Activated CD8-positive, alpha-beta memory T cell treated with anti-CD3 and anti-CD28 coated beads, Interleukin-2, amount 50 U/mL, for 4 hours (primary cell): ENCODE results near the gene SCFD2.
"Not testable (repeated sequence)": the region's sequence is repeated elsewhere in the genome, so short reads cannot be mapped to it uniquely, and the experiment has no call there.

Experiments
- DNase-seq: peaks from one replicate; pipeline ENCODE4 v3.0.0-alpha.2; 2020

SCFD2 gene

GRCh38 chr4:53236624-53237023, 129.2 kb downstream of the SCFD2 start:
- DNase-seq, result not testable (repeated sequence)

GRCh38 chr4:53235547-53235946, 130.3 kb downstream of the SCFD2 start:
- DNase-seq, result no peak

- no peak for DNase-seq
These were observed 131.2 kb downstream of the SCFD2 start for GRCh38 chr4:53234669-53235068.

- no peak for DNase-seq
These were observed 131.8 kb downstream of the SCFD2 start for GRCh38 chr4:53234111-53234510.

- no peak for DNase-seq
These were observed 132.6 kb downstream of the SCFD2 start for GRCh38 chr4:53233114-53233795.

- no peak for DNase-seq
These were observed 133.5 kb downstream of the SCFD2 start for GRCh38 chr4:53232371-53232770.

- no peak for DNase-seq
These were observed 137.8 kb downstream of the SCFD2 start for GRCh38 chr4:53228036-53228435.

GRCh38 chr4:53227451-53227850, 138.4 kb downstream of the SCFD2 start:
- no peak for DNase-seq

- DNase-seq, result no peak
These were observed 143.9 kb downstream of the SCFD2 start for GRCh38 chr4:53221832-53222480.

GRCh38 chr4:53219148-53219547, 146.7 kb downstream of the SCFD2 start:
- not testable (repeated sequence) for DNase-seq

- DNase-seq, result no peak
These were observed 157.1 kb downstream of the SCFD2 start for GRCh38 chr4:53208753-53209152.

- DNase-seq, result no peak
These were observed 159.9 kb downstream of the SCFD2 start for GRCh38 chr4:53205970-53206369.

- DNase-seq, result no peak
These were observed 166.5 kb downstream of the SCFD2 start for GRCh38 chr4:53199356-53199755.

GRCh38 chr4:53197772-53198142, 168.1 kb downstream of the SCFD2 start:
- no peak for DNase-seq

- no peak for DNase-seq
These were observed 168.7 kb downstream of the SCFD2 start for GRCh38 chr4:53196882-53197771.

GRCh38 chr4:53195815-53196661, 169.8 kb downstream of the SCFD2 start:
- DNase-seq, result no peak

- no peak for DNase-seq
These were observed 171.1 kb downstream of the SCFD2 start for GRCh38 chr4:53194727-53195126.

GRCh38 chr4:53193111-53193510, 172.8 kb downstream of the SCFD2 start:
- no peak for DNase-seq

- no peak for DNase-seq
These were observed 173.4 kb downstream of the SCFD2 start for GRCh38 chr4:53192496-53192895.

GRCh38 chr4:53191997-53192396, 173.9 kb downstream of the SCFD2 start:
- DNase-seq, result no peak

GRCh38 chr4:53189011-53189410, 176.8 kb downstream of the SCFD2 start:
- no peak for DNase-seq

GRCh38 chr4:53186714-53187358, 179.0 kb downstream of the SCFD2 start:
- DNase-seq, result no peak
